ENCODE data around the gene AGXT2.
A peak's percentile ranks its signal among the peaks of the same experiment; 100 is the strongest.
"Not testable (repeated sequence)": the region's sequence is repeated elsewhere in the genome, so short reads cannot be mapped to it uniquely, and the experiment has no call there.

AGXT2 gene

GRCh38 chr5:35050541-35051126 lies 2.9 kb upstream of the AGXT2 start:
- no peak for DNase-seq (ENCODE audit: low spot score)

GRCh38 chr5:35048910-35049309 lies 1.2 kb upstream of the AGXT2 start:
- no peak for DNase-seq (ENCODE audit: low spot score)

GRCh38 chr5:35046774-35047173 lies 975 bp downstream of the AGXT2 start:
- peak; percentile 45 for DNase-seq (ENCODE audit: low spot score)

GRCh38 chr5:35045280-35045679 lies 2.5 kb downstream of the AGXT2 start:
- no peak for DNase-seq (ENCODE audit: low spot score)

- no peak for DNase-seq (ENCODE audit: low spot score)
Observed at GRCh38 chr5:35044649-35045048, 3.1 kb downstream of the AGXT2 start.

- no peak for DNase-seq (ENCODE audit: low spot score)
Observed at GRCh38 chr5:35042781-35043180, 5.0 kb downstream of the AGXT2 start.

- DNase-seq (ENCODE audit: low spot score), result no peak
Observed at GRCh38 chr5:35041261-35041660, 6.5 kb downstream of the AGXT2 start.

- DNase-seq (ENCODE audit: low spot score), result no peak
Observed at GRCh38 chr5:35038891-35039290, 8.9 kb downstream of the AGXT2 start.

- DNase-seq (ENCODE audit: low spot score), result no peak
Observed at GRCh38 chr5:35036536-35036935, 11.2 kb downstream of the AGXT2 start.

GRCh38 chr5:35035929-35036328 lies 11.8 kb downstream of the AGXT2 start:
- not testable (repeated sequence) for DNase-seq (ENCODE audit: low spot score)

- no peak for DNase-seq (ENCODE audit: low spot score)
Observed at GRCh38 chr5:35035271-35035670, 12.5 kb downstream of the AGXT2 start.

- DNase-seq (ENCODE audit: low spot score), result no peak
Observed at GRCh38 chr5:35032356-35032755, 15.4 kb downstream of the AGXT2 start.

GRCh38 chr5:35031276-35031675 lies 16.5 kb downstream of the AGXT2 start:
- no peak for DNase-seq (ENCODE audit: low spot score)

- no peak for DNase-seq (ENCODE audit: low spot score)
Observed at GRCh38 chr5:35030426-35031100, 17.2 kb downstream of the AGXT2 start.

GRCh38 chr5:35029333-35029732 lies 18.4 kb downstream of the AGXT2 start:
- no peak for DNase-seq (ENCODE audit: low spot score)

- no peak for DNase-seq (ENCODE audit: low spot score)
Observed at GRCh38 chr5:35026941-35027340, 20.8 kb downstream of the AGXT2 start.

- no peak for DNase-seq (ENCODE audit: low spot score)
Observed at GRCh38 chr5:35026280-35026840, 21.4 kb downstream of the AGXT2 start.

- DNase-seq (ENCODE audit: low spot score), result no peak
Observed at GRCh38 chr5:35024911-35025510, 22.7 kb downstream of the AGXT2 start.

- no peak for DNase-seq (ENCODE audit: low spot score)
Observed at GRCh38 chr5:35023391-35024178, 24.2 kb downstream of the AGXT2 start.

GRCh38 chr5:35016174-35017051 lies 31.3 kb downstream of the AGXT2 start:
- no peak for DNase-seq (ENCODE audit: low spot score)

GRCh38 chr5:35015063-35015462 lies 32.7 kb downstream of the AGXT2 start:
- no peak for DNase-seq (ENCODE audit: low spot score)

- no peak for DNase-seq (ENCODE audit: low spot score)
Observed at GRCh38 chr5:35012796-35013195, 35.0 kb downstream of the AGXT2 start.
